Measurements from ENCODE around the gene SYNE1.

Gene SYNE1

GRCh38 chr6:152223636-152224035, 413.5 kb downstream of the SYNE1 start:
- no peak for TF ChIP-seq CTCF (IDR thresholded peaks at IDR 0.05; ENCODE audit: borderline replicate concordance, insufficient read depth, low read depth, low read length)
- H3K4me3 ChIP-seq (ENCODE audit: low read depth, low read length): no peak overlapping the region

- TF ChIP-seq CTCF (IDR thresholded peaks at IDR 0.05; ENCODE audit: borderline replicate concordance, insufficient read depth, low read depth, low read length): no peak
- H3K4me3 ChIP-seq (ENCODE audit: low read depth, low read length): no peak overlapping the region
Observed at GRCh38 chr6:152221806-152222628, 415.1 kb downstream of the SYNE1 start.

- H3K4me3 ChIP-seq (ENCODE audit: low read depth, low read length): no peak overlapping the region
- TF ChIP-seq CTCF (IDR thresholded peaks at IDR 0.05; ENCODE audit: borderline replicate concordance, insufficient read depth, low read depth, low read length): no peak
Observed at GRCh38 chr6:152220786-152221185, 416.4 kb downstream of the SYNE1 start.

- H3K4me3 ChIP-seq (ENCODE audit: low read depth, low read length): no peak overlapping the region
- no peak for TF ChIP-seq CTCF (IDR thresholded peaks at IDR 0.05; ENCODE audit: borderline replicate concordance, insufficient read depth, low read depth, low read length)
Observed at GRCh38 chr6:152218887-152219286, 418.3 kb downstream of the SYNE1 start.

- TF ChIP-seq CTCF (IDR thresholded peaks at IDR 0.05; ENCODE audit: borderline replicate concordance, insufficient read depth, low read depth, low read length): no peak
Observed at GRCh38 chr6:152212437-152212836, 424.7 kb downstream of the SYNE1 start.

GRCh38 chr6:152209211-152209610, 428.0 kb downstream of the SYNE1 start:
- no peak overlapping the region for H3K4me3 ChIP-seq (ENCODE audit: low read depth, low read length)
- no peak for TF ChIP-seq CTCF (IDR thresholded peaks at IDR 0.05; ENCODE audit: borderline replicate concordance, insufficient read depth, low read depth, low read length)

More at GRCh38 chr6:152212437-152212836, 424.7 kb downstream of the SYNE1 start:
- H3K4me3 ChIP-seq (ENCODE audit: low read depth, low read length): no peak overlapping the region
